Measurements from ENCODE around the gene RESP18.
"Not testable (repeated sequence)": the region's sequence is repeated elsewhere in the genome, so short reads cannot be mapped to it uniquely, and the experiment has no call there.

RESP18 gene

DNA sequence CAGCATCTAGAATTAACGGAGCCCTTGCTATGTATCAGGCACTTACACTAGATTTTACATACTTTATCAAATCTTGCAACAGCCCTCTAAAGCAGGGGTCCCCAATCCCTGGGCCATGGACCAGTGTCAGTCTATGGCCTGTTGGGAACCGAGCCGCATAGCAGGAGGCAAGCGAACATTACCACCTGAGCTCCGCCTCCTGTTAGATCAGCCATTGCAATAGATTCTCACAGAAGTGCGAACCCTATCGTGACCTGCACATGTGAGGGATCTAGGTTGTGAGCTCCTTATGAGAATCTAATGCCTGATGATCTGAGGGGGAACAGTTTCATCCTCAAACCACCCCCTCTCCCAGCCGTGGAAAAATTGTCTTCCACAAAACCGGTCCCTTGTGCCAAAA is 39.9 kb downstream of the RESP18 start:
- DNase-seq (ENCODE audit: low spot score), result no peak
- Mint-ChIP-seq H3K36me3 (ENCODE audit: low read depth) (no peaks in the 10 kb centered on the region), H3K4me1 (ENCODE audit: low read depth) (peaks cover 9% of the 10 kb centered on the region), H3K9me3 (no peaks in the 10 kb centered on the region), H3K27me3 (ENCODE audit: low read depth) (peaks cover 5% of the 10 kb centered on the region), H3K4me3 (no peak overlapping the region), H3K27ac (no peak overlapping the region)

DNA sequence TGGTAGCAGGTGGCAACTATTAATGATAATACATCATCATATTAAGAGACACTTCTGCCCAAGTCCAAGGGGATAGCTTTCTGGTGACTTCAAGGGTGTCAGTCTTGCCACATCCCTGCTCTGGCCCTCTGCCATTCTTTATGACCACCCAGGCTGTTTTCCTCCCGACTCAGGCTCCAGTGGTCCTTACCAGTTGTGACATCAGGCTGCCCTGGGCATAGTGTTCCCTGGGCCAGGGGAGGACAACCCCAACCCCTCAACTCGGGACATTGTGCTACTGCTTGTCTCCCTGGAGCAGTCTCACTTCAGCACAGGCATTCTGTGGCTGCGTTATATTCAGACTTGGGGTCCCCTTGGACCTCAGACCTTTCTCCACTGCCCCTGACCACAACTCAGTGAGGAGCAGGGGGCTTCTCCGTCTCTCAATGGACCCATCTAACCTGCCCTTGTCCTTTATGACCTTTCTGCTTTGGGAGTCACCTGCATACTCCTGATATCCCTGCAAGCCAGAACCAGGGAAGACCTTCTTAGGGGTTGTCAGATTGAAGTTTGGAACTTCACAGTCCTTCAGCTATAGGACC is 40.5 kb downstream of the RESP18 start:
- H3K27ac Mint-ChIP-seq, result no peak overlapping the region
- H3K4me1 Mint-ChIP-seq (ENCODE audit: low read depth), result peaks cover 9% of the 10 kb centered on the region

DNA sequence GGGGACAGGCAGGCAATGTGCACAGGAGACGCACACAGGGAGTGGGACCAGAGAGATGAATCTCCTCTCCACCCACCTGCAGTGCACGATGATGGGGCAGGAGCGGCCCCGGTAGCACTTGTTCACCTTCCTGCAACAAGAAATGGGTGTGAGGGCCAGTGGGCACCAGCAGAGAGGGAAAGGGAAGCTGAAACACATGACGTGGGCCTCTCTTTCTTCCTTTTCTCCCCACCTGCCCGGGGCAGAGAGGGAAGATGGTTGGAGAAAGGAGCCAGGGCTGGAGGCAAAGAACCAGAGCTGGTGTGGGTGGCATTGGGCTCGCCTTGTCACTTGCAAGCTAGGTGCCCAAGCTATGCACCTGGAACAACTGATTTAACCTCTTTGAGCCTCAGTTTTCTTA is 41.1 kb downstream of the RESP18 start:
- no peak for DNase-seq (ENCODE audit: low spot score)
- H3K4me3 Mint-ChIP-seq, result no peak overlapping the region
- H3K27ac Mint-ChIP-seq, result no peak overlapping the region
- H3K9me3 Mint-ChIP-seq, result no peaks in the 10 kb centered on the region
- H3K27me3 Mint-ChIP-seq (ENCODE audit: low read depth), result peaks cover 3% of the 10 kb centered on the region
- H3K4me1 Mint-ChIP-seq (ENCODE audit: low read depth), result peaks cover 9% of the 10 kb centered on the region
- no peaks in the 10 kb centered on the region for H3K36me3 Mint-ChIP-seq (ENCODE audit: low read depth)

More for the DNA sequence above, 40.5 kb downstream of the RESP18 start:
- no peaks in the 10 kb centered on the region for H3K36me3 Mint-ChIP-seq (ENCODE audit: low read depth)
- H3K9me3 Mint-ChIP-seq, result no peaks in the 10 kb centered on the region
- H3K27me3 Mint-ChIP-seq (ENCODE audit: low read depth), result peaks cover 4% of the 10 kb centered on the region
- no peak for DNase-seq (ENCODE audit: low spot score)
- no peak overlapping the region for H3K4me3 Mint-ChIP-seq

DNA sequence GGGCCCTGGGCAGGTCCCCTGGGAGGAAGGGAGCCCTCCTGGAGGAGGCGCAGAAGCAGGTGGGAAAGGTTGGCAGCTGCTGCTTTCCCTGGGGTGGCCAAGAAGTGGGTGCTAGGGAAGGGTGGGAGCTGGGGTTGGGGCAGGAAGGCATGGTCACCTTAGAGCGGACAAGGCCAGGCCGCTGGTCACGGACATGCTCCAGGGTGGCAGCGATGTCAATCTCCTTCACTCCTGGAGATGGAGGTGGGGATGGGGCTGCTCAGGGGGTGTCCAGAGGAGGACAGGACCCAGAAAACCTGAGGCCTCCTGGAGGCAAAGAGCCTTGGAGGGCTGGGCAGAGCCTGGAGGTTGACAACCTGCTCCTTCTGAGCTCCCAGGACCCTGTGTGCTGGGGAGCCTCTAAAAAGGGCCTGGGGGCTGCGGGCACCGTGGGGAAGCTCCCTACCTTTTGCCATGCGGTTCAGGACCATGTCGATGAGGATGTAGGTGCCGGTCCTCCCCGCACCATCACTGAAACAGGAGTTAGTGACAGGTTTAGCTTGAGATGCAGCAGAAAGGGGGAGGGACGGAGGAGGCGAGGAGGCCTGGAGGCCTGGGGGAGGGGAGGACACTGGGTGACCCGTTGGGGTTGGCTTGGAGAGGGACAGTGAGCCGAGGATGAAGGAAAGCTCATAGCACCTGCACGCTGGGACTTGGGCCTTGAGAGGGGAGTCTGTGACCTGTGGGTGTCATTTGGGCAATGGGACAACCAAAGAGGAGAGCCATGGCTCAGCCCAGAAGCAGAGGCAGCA is 42.0 kb downstream of the RESP18 start:
- DNase-seq (ENCODE audit: low spot score), result no peak
- H3K27me3 Mint-ChIP-seq (ENCODE audit: low read depth), result peaks cover under 1% of the 10 kb centered on the region
- H3K27ac Mint-ChIP-seq, result no peak overlapping the region
- H3K4me3 Mint-ChIP-seq, result no peak overlapping the region
- H3K36me3 Mint-ChIP-seq (ENCODE audit: low read depth), result peaks cover 2% of the 10 kb centered on the region
- peaks cover 9% of the 10 kb centered on the region for H3K4me1 Mint-ChIP-seq (ENCODE audit: low read depth)
- H3K9me3 Mint-ChIP-seq, result no peaks in the 10 kb centered on the region

DNA sequence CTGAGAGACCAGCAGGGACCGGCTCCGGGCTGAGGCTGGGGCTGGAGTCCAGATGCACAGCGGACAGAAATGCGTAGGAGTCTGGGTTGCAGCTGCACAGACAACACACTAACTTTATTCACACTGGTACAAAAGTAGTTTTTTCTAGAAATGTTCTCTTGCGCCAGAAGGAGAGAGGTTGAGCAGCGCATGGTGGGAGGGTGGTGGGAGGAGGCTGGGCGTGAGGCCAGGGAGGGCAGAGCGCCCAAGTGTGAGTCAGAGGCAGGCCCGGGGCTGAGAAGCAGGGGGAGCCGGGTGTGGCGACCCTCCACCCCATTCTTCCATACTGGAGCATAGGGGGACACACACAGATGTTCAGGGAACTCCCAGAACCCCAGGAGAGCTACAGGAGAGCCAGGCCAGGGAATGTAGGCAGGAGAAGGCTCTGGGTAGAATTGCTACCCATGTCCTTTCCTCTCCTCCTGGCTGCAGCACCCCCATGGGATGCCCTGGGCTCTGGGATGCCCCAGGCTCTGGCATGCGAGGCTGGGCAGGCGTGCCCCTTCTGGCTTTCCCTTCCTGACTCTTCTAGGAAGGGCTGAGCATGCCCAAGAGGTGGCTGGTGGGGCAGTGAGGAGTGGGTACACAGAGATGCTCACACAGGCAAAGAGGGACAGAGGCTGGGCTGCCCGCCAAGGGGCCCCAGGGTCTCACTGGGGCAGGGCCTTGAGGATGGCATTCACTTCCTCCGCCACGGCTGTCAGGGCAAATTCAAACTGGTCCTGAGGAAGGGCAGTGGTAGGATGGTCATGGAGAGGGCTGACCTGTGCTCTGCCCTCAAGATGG is 42.8 kb downstream of the RESP18 start:
- peaks cover 5% of the 10 kb centered on the region for H3K36me3 Mint-ChIP-seq (ENCODE audit: low read depth)
- H3K27me3 Mint-ChIP-seq (ENCODE audit: low read depth), result no peaks in the 10 kb centered on the region
- no peak overlapping the region for H3K27ac Mint-ChIP-seq
- DNase-seq (ENCODE audit: low spot score), result no peak
- H3K9me3 Mint-ChIP-seq, result no peaks in the 10 kb centered on the region
- H3K4me1 Mint-ChIP-seq (ENCODE audit: low read depth), result peaks cover 6% of the 10 kb centered on the region
- no peak overlapping the region for H3K4me3 Mint-ChIP-seq

DNA sequence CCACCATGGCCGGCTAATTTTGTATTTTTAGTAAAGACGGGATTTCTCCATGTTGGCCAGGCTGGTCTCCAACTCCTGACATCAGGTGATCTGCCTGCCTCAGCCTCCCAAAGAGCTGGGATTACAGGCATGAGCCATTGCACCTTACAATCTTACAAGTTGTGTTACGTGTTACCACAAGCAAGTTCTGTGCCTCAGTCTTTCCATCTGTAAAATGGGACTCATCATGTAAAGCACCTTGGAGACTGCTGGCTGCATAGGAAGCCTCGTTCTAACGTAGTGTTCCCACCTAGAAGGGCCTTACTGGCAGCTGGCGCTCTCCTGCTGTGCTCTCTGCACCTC is 43.4 kb downstream of the RESP18 start:
- Mint-ChIP-seq H3K9me3 (no peaks in the 10 kb centered on the region), H3K4me3 (no peak overlapping the region), H3K4me1 (ENCODE audit: low read depth) (peaks cover 3% of the 10 kb centered on the region), H3K36me3 (ENCODE audit: low read depth) (peaks cover 5% of the 10 kb centered on the region), H3K27me3 (ENCODE audit: low read depth) (no peaks in the 10 kb centered on the region), H3K27ac (no peak overlapping the region)
- no peak for DNase-seq (ENCODE audit: low spot score)

DNA sequence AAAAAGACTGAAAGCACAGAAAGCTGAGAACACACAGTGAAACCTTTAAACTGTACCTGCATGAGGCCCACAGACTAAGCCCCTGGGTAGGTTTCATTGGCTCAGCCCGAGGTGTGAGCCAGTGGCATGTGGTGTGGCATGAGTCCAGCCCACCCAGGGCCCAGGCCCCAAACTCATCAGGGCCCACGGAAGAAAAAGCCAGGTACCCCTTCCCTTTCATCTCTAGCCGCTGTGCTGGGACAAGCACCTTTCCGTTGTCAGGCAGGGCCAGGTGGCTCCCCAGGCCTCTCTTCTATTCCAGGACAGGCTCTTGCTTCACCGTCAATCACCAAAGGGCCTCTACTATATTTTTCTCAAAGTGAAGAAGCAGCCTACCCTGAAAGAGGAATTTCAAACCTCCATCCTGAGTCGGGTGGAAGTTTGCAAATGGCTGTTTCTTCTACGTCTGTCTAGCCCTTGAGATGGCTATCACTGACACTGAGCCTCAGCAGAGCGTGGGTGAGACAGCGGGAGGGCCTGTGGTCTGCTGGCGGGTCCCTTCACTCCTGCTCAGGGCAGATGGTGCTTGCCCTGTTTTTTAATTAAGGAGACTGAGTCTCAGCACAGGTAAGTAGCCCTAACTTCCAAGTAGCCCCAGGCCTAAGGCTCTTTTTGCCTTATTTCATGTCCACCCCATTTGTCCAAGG is 44.8 kb downstream of the RESP18 start:
- Mint-ChIP-seq H3K27ac (no peak overlapping the region), H3K9me3 (no peaks in the 10 kb centered on the region), H3K4me1 (ENCODE audit: low read depth) (no peaks in the 10 kb centered on the region), H3K36me3 (ENCODE audit: low read depth) (peaks cover 15% of the 10 kb centered on the region), H3K27me3 (ENCODE audit: low read depth) (no peaks in the 10 kb centered on the region), H3K4me3 (no peak overlapping the region)
- DNase-seq (ENCODE audit: low spot score), result no peak

DNA sequence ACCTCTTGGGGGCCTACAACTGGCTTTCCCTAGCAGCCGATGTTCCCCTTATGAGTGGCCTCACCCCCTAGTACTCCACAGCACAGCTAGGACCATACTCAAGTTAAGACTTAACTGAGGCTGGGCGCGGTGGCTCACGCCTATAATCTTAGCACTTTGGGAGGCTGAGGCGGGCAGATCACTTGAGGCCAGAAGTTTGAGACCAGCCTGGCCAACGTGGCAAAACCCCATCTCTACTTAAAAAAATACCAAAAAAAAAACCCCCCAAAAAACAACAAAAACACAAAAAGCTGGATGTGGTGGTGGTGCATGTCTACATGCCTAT is 45.5 kb downstream of the RESP18 start:
- not testable (repeated sequence) for H3K27me3 Mint-ChIP-seq (ENCODE audit: low read depth); H3K9me3 Mint-ChIP-seq; H3K4me1 Mint-ChIP-seq (ENCODE audit: low read depth); DNase-seq (ENCODE audit: low spot score); H3K27ac Mint-ChIP-seq; H3K4me3 Mint-ChIP-seq
- H3K36me3 Mint-ChIP-seq (ENCODE audit: low read depth), result peaks cover 15% of the 10 kb centered on the region

DNA sequence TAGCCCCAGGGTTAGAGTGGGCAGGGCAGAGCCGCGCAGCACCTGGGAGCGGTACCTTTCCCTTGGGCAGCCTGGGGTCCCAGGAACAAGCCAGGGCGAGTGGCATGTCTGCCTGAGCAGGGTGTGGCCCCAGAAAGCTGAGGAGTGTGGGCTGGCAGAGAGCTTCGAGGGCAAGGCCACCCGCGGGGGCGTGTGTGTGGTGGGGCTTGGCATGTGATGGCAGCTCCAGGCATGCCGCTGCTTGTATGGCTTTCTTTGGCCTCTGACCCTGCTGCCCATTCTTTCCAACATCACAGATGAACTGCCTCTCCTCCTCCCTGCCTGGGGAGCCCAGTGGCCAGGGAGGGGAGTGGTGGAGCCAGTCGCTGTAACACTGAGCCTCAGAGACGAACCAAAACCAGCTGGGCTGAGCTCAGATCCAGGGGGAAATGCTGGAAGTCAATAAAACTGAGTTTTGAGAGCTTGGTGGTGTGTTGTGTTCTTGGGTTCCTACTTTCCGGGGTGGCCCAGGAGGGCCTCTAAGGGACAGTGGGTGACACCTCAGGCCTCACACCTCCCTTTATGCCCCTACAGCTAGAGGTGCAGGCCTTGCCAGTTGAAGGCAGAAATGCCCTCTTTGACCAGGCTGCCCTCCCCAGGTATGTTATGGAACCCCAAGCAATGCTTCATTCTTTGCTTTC is 46.0 kb downstream of the RESP18 start:
- peaks cover 15% of the 10 kb centered on the region for H3K36me3 Mint-ChIP-seq (ENCODE audit: low read depth)

DNA sequence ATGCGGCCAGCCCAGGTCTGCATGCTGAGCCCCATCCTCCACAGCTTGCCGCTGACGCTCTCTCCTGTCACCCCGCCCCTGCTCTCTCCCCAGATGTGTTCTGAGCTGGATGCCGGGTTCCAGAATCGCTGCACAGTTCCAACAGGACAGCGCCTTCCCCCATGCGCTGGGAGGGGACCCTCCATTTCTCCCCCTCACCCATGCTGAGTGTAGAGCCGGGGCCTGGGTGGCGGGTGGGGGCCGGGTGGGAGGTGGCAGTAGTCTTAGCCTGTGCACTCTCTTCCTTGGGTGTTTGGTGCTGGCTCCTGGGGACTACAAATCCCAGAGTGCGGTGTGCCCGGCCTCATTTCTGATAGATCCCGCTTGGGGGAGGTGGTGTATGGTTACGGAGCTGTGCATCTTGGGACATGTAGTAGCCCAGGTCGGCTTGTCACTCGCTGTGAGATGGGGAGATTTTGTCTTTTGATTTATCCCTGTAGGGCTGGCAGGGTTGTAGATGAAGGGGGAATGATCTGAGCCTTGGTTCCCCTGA is 46.6 kb downstream of the RESP18 start:
- Mint-ChIP-seq H3K9me3 (no peaks in the 10 kb centered on the region), H3K4me3 (no peak overlapping the region), H3K4me1 (ENCODE audit: low read depth) (no peaks in the 10 kb centered on the region), H3K27me3 (ENCODE audit: low read depth) (no peaks in the 10 kb centered on the region), H3K36me3 (ENCODE audit: low read depth) (peaks cover 17% of the 10 kb centered on the region), H3K27ac (no peak overlapping the region)
- DNase-seq (ENCODE audit: low spot score), result no peak

More for the DNA sequence above, 46.0 kb downstream of the RESP18 start:
- H3K9me3 Mint-ChIP-seq, result no peaks in the 10 kb centered on the region
- H3K27me3 Mint-ChIP-seq (ENCODE audit: low read depth), result no peaks in the 10 kb centered on the region
- H3K4me3 Mint-ChIP-seq, result no peak overlapping the region
- DNase-seq (ENCODE audit: low spot score), result no peak
- H3K4me1 Mint-ChIP-seq (ENCODE audit: low read depth), result no peaks in the 10 kb centered on the region
- H3K27ac Mint-ChIP-seq, result no peak overlapping the region

DNA sequence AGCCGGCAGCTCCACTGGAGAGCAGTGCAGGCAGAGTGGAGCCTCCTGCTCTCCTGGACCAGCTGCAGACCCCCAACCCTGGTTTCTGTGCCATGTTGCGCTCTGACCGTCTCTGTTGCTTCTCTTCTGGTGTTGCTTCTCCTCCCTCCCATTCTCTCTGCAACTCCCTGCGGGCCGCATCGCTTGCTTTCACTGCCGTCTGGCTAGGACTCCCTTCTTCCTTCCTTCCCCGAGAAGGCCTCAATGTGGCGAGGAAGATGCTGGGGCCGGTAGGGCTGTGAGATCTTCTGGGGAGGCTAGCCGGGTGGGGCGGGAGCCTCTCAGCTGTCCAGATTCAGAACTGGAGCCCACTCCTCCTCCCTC is 47.2 kb downstream of the RESP18 start:
- H3K4me3 Mint-ChIP-seq, result no peak overlapping the region
- H3K27me3 Mint-ChIP-seq (ENCODE audit: low read depth), result no peaks in the 10 kb centered on the region
- no peaks in the 10 kb centered on the region for H3K9me3 Mint-ChIP-seq
- H3K36me3 Mint-ChIP-seq (ENCODE audit: low read depth), result peaks cover 17% of the 10 kb centered on the region
- H3K27ac Mint-ChIP-seq, result no peak overlapping the region
- DNase-seq (ENCODE audit: low spot score), result no peak
- H3K4me1 Mint-ChIP-seq (ENCODE audit: low read depth), result peaks cover 4% of the 10 kb centered on the region

DNA sequence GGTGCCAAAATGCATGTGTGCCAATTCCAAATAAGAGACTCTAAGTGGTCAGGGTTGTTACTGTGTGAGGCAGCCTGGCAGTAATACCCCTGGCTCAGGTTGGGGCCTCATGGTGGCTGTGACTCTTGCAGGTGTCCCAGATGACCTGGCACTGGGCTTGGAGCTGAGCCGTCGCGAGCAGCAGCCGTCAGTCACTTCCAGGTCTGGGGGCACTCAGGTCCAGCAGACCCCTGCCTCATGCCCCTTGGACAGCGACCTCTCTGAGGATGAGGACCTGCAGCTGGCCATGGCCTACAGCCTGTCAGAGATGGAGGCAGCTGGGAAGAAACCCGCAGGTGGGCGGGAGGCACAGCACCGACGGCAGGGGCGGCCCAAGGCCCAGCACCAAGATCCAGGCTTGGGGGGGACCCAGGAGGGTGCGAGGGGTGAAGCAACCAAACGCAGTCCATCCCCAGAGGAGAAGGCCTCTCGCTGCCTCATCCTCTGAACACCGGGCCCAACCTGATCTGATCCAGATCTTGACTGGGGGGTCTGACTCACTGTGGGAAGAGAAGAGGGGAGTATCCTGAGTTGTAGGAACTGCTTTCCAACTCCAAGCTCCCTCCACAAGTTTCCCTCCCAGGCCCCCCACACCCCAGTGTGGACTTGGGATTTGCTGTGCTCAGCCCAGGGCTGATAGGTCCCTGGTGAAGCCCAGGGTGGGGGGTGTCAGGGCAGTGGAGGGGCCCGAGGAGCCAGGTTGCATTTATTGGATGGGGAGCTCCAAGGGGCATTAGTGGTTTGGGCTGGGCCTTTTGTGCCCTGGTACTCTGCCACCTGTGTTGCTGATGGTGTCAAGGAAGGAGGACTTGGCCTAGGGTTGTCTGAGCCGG is 47.8 kb downstream of the RESP18 start:
- Mint-ChIP-seq H3K4me1 (ENCODE audit: low read depth) (peaks cover 8% of the 10 kb centered on the region), H3K4me3 (no peak overlapping the region), H3K36me3 (ENCODE audit: low read depth) (peaks cover 17% of the 10 kb centered on the region), H3K9me3 (no peaks in the 10 kb centered on the region), H3K27me3 (ENCODE audit: low read depth) (no peaks in the 10 kb centered on the region), H3K27ac (no peak overlapping the region)
- DNase-seq (ENCODE audit: low spot score), result no peak
